Measurements from ENCODE around the gene RAD51B. TPM values are rescaled to one million over a fixed set of nuclear protein-coding genes. Genes with fewer than 3 reads are reported as not detected.

RAD51B gene
- total RNA-seq, 1 donor from 2014 or later: 16.7 TPM

DNA sequence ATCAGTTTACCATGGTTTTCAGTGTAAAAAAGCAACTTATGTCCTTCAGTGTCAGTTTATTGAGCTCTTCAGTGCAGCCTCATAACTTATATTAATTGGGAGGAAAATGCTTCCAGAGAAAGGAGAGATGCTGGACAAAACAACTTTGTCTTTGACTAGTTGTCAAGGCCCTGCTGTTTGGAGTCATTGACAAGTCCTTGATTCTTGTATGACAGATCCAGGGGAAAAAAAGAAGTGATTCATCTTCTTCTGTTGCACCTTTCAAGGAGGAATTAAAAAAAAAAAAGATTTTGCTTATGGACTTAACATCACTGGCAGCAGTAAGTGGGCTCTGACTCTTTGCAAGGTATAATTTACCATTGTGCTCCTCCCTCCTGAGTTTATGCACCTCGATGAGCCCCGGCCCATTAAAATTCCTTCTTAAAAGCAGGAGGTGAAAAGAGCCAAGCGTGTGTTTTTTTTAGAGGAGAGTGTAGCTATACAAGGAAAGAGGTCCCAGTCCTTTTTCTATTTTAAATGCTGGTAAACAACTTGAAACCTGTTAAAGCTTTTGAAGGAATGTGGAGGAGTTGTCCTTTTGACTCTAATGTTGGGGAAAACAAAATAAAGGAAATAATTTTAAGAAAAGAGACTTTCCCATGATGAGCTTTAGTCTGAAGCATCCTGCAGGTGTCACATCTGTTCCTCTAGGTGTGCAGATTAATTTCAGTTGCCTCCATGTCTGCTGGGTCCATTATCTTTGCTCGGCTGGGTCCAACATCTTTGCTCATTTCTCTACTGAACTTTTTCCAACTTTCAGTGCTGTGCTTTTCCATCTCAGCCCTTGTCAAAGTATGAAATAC is 431.6 kb downstream of the RAD51B start:
- peak overlapping the region; percentile 60 for H3K27ac Mint-ChIP-seq (ENCODE audit: unreplicated experiment)
- TF ChIP-seq, protein P1, sequence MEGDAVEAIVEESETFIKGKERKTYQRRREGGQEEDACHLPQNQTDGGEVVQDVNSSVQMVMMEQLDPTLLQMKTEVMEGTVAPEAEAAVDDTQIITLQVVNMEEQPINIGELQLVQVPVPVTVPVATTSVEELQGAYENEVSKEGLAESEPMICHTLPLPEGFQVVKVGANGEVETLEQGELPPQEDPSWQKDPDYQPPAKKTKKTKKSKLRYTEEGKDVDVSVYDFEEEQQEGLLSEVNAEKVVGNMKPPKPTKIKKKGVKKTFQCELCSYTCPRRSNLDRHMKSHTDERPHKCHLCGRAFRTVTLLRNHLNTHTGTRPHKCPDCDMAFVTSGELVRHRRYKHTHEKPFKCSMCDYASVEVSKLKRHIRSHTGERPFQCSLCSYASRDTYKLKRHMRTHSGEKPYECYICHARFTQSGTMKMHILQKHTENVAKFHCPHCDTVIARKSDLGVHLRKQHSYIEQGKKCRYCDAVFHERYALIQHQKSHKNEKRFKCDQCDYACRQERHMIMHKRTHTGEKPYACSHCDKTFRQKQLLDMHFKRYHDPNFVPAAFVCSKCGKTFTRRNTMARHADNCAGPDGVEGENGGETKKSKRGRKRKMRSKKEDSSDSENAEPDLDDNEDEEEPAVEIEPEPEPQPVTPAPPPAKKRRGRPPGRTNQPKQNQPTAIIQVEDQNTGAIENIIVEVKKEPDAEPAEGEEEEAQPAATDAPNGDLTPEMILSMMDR (conservative IDR thresholded peaks at IDR 0.05): no peak
- no peak overlapping the region for H3K4me3 Mint-ChIP-seq
- H3K4me1 Mint-ChIP-seq: peaks cover 85% of the 10 kb centered on the region
- no peaks in the 10 kb centered on the region for H3K27me3 Mint-ChIP-seq (ENCODE audit: low read depth)
- no peaks in the 10 kb centered on the region for H3K36me3 Mint-ChIP-seq (ENCODE audit: low read depth)
- H3K9me3 Mint-ChIP-seq: no peaks in the 10 kb centered on the region
- no peak for DNase-seq (ENCODE audit: low read depth, low spot score)

DNA sequence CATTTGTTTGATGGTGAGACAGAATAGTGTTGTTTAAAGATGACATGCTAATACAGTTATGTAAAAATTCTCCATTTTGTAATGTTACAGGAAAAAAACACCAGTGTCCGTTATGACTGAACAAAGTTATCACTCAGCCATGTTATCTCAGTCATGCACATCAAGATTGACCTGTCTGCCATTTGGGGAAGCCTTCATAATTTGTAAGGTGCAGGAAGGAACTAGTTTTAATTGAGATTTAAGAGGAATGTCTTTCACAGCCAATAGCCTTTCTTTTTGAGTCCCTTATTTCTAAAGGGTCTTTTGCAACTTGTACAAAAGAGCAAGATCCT is 432.2 kb downstream of the RAD51B start:
- Mint-ChIP-seq H3K36me3 (ENCODE audit: low read depth) (no peaks in the 10 kb centered on the region), H3K4me3 (no peak overlapping the region), H3K27me3 (ENCODE audit: low read depth) (no peaks in the 10 kb centered on the region), H3K9me3 (no peaks in the 10 kb centered on the region), H3K27ac (ENCODE audit: unreplicated experiment) (no peak overlapping the region), H3K4me1 (peaks cover 85% of the 10 kb centered on the region)
- no peak for DNase-seq (ENCODE audit: low read depth, low spot score)
- TF ChIP-seq, protein P1 (conservative IDR thresholded peaks at IDR 0.05): no peak

DNA sequence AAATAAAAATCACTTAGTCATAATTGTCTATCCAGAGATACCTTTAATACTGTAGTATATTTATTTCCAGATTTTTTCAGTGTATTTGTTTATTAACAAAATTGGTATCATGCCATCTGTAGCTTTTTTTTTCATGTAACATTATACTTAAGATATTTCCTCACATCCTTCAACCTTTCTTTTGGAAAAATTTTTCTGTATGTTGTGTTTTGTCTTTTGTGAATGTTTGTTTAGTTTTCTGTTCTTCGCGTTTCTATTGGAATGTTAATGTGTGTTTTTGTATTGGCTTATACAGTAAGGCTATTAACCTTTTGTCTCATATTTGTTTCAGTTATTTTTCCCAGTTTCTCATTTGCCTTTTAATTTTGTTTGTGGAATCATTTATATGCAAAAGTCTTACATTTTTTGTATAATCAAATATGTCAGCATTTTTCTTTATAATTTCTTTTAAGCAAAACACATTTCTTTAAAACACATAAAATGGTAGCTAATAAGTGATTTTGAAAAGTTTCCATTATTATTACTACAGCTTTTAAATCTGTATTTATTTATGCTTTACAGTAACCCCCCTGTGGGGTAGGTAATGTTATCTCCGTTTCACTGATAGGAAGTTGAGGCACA is 433.7 kb downstream of the RAD51B start:
- TF ChIP-seq, protein P1 (conservative IDR thresholded peaks at IDR 0.05): no peak
- Mint-ChIP-seq H3K4me3 (no peak overlapping the region), H3K9me3 (no peaks in the 10 kb centered on the region), H3K36me3 (ENCODE audit: low read depth) (no peaks in the 10 kb centered on the region), H3K27me3 (ENCODE audit: low read depth) (no peaks in the 10 kb centered on the region), H3K4me1 (peaks cover 74% of the 10 kb centered on the region), H3K27ac (ENCODE audit: unreplicated experiment) (no peak overlapping the region)
- DNase-seq (ENCODE audit: low read depth, low spot score): no peak

DNA sequence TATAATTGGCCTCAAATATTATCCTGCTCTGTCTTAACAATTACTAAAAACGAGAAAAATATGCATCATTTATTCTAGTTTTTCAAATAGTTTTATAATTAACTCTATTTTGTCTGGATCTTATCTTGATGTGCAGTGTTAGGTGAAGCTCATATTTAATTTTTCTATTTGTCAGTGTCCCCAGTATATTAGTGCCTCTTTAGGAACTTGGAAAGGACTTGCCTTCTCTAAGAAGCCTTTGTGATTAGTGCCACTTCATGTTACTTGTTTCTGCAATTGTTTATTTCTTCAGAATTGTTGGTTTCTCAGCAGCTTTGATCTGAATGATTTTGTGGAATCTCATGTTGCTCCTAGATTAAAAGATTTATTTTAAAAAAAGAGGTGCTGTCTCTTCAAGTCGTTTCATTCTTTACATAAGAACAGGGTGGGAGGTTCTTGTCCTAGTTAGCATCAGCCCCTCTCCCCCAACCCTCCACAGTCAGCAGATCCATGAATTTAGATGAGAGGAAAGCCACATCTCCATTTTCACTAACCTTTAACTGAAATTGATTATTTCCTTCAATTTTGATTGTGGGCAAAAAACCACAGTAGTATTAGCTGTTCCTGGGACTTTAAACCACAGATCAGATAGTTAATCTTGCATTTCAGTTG is 434.4 kb downstream of the RAD51B start:
- Mint-ChIP-seq H3K4me1 (peaks cover 74% of the 10 kb centered on the region), H3K36me3 (ENCODE audit: low read depth) (no peaks in the 10 kb centered on the region), H3K4me3 (no peak overlapping the region), H3K27me3 (ENCODE audit: low read depth) (no peaks in the 10 kb centered on the region), H3K9me3 (no peaks in the 10 kb centered on the region), H3K27ac (ENCODE audit: unreplicated experiment) (peak overlapping the region; percentile 78)
- TF ChIP-seq, protein P1 (conservative IDR thresholded peaks at IDR 0.05): no peak
- no peak for DNase-seq (ENCODE audit: low read depth, low spot score)

DNA sequence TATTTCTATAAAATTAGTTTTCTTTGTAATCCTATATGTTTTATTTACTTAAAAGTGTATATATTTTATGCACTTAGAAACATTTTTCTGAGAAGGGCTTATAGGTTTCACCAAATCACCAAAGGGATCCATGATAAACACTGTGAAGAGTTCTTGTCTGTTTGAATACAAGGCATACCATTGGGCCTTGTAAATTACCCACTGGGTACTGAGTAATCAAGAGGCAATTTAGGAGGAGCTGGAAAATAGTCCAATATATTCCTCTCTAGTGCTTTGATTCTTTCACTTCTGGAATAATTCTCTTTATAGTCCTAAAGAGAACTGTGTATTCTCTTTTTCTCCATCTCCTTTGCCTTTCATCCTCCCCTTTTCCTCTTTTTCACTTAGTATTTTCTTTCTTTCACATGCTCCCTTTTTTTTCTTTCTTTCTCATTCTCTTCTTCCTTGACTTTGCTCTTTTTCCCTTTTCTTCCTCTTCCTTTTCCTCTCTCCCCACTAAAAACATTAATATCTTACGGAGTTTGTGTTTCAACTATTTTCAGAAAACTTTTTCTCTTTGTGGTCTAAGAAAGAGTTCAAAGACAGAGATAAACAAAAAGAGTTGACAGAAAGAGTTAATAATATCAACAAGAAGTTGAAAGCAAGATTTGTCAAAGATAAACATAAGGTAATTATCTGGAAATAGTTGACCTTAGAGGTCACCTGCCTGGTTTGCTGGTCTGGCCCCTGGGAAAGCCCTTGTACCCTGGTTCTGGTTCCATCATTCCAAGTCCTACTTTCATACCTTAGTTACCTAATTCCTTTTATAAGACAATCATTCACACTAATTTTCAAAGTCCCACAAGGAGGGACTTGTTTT is 435.3 kb downstream of the RAD51B start:
- Mint-ChIP-seq H3K27me3 (ENCODE audit: low read depth) (no peaks in the 10 kb centered on the region), H3K4me3 (no peak overlapping the region), H3K27ac (ENCODE audit: unreplicated experiment) (peak overlapping the region; percentile 4), H3K4me1 (peaks cover 71% of the 10 kb centered on the region), H3K36me3 (ENCODE audit: low read depth) (no peaks in the 10 kb centered on the region), H3K9me3 (no peaks in the 10 kb centered on the region)
- TF ChIP-seq, protein P1 (conservative IDR thresholded peaks at IDR 0.05): no peak
- no peak for DNase-seq (ENCODE audit: low read depth, low spot score)
